Measurements from ENCODE around the gene ALG3.

Gene ALG3

GRCh38 chr3:184192889-184193288 lies 55.9 kb downstream of the ALG3 start:
- DNase-seq = no peak
